ENCODE measurements around the gene SRRT.
"Not testable (repeated sequence)": the region's sequence is repeated elsewhere in the genome, so short reads cannot be mapped to it uniquely, and the experiment has no call there.

The SRRT gene

GRCh38 chr7:100935381-100935780, 60.5 kb downstream of the SRRT start:
- not testable (repeated sequence) for DNase-seq (ENCODE audit: low read depth)

DNA sequence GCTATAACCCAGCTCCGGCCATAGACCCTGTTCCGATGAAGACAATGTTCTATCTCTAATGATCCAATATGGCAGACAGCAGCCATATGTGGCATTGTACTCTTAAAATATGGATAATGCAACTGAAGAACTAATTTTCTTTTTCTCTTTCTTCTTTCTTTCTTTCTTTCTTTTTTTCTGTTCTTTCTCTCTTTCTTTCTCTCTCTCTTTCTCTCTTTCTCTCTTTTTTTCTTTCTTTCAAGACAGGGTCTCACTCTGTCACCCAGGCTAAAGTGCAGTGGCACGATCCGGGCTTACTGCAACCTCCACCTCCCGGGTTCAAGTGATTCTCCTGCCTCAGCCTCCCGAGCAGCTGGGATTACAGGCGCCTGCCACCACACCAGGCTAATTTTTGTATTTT, 61.3 kb downstream of the SRRT start:
- not testable (repeated sequence) for DNase-seq (ENCODE audit: low read depth)
